Suprapubic skin (tissue), 3 donors: ENCODE results near the gene SLC4A7.

ENCODE experiments used
- CTCF ChIP-seq, 2 donors: fragments of 200-600 bp in 1 of 2; fragments of 450-650 bp in 1 of 2; sonication (generic) in 1 of 2; IDR thresholded peaks; one replicate each; pipeline ENCODE4 v1.5.1; 2016 to 2019; ENCODE audit warnings: antibody characterized with exemption in 2 of 2, mild to moderate bottlenecking in 1 of 2, moderate library complexity in 1 of 2
- EP300 ChIP-seq: sonication (generic); formaldehyde crosslinking; IDR thresholded peaks from one replicate; pipeline ENCODE4 v1.6.1; 2017; ENCODE audit warnings: antibody characterized with exemption
- POLR2A ChIP-seq, 2 donors: fragments of 450-650 bp; IDR thresholded peaks; one replicate each; pipeline ENCODE4 v1.6.1; 2017; ENCODE audit warnings: antibody characterized with exemption in 2 of 2, mild to moderate bottlenecking in 2 of 2, moderate library complexity in 2 of 2

GRCh38 chr3:27357665-27358258 lies 126.4 kb downstream of the SLC4A7 start:
- TF ChIP-seq CTCF (IDR thresholded peaks at IDR 0.05) = peak; percentile 6 to 40
- no peak for TF ChIP-seq EP300
- TF ChIP-seq POLR2A (IDR thresholded peaks at IDR 0.05) = no peak
